WERI-Rb-1 (cell line): Measurements from ENCODE around the gene TRDN.

Source experiments
- DNase-seq: peaks from one replicate; pipeline ENCODE4 v3.0.0-alpha.2; 2020
- H3K27ac ChIP-seq: fragments of 250-450 bp; sonication (Bioruptor Pico); 2 replicates; pipeline ENCODE4 v1.5.1; 2020; ENCODE audit warnings: mild to moderate bottlenecking, moderate library complexity
- H3K27me3 ChIP-seq: fragments of 250-450 bp; sonication (Bioruptor Pico); 2 replicates; pipeline ENCODE4 v1.5.1; 2021; ENCODE audit warnings: mild to moderate bottlenecking, low read depth, moderate library complexity; ENCODE audit not compliant: insufficient read depth, severe bottlenecking
- H3K36me3 ChIP-seq: fragments of 250-450 bp; sonication (Bioruptor Pico); 2 replicates; pipeline ENCODE4 v1.5.1; 2020; ENCODE audit warnings: mild to moderate bottlenecking, moderate library complexity
- H3K4me3 ChIP-seq: 2 replicates; pipeline ENCODE4 v1.5.1; 2011; ENCODE audit warnings: low read depth, mild to moderate bottlenecking, control low read depth, low read length
- H3K9me3 ChIP-seq: fragments of 250-450 bp; sonication (Bioruptor Pico); 2 replicates; pipeline ENCODE4 v1.5.1; 2021; ENCODE audit warnings: mild to moderate bottlenecking, moderate library complexity; ENCODE audit not compliant: severe bottlenecking
- CTCF ChIP-seq: IDR thresholded peaks from 2 replicates; pipeline ENCODE4 v1.5.1; 2011; ENCODE audit warnings: low read depth, mild to moderate bottlenecking, control low read depth, inconsistent platforms, low read length

Gene TRDN

GRCh38 chr6:123193298-123193697 lies 443.5 kb downstream of the TRDN start:
- H3K27ac ChIP-seq, result no peak overlapping the region
- H3K27me3 ChIP-seq, result no peaks in the 10 kb centered on the region
- TF ChIP-seq CTCF, result no peak
- H3K4me3 ChIP-seq, result no peak overlapping the region
- no peak for DNase-seq
- H3K9me3 ChIP-seq, result no peaks in the 10 kb centered on the region
- H3K36me3 ChIP-seq, result no peaks in the 10 kb centered on the region

GRCh38 chr6:123189816-123190215 lies 446.9 kb downstream of the TRDN start:
- Histone ChIP-seq H3K27me3 (no peaks in the 10 kb centered on the region), H3K9me3 (no peaks in the 10 kb centered on the region), H3K36me3 (no peaks in the 10 kb centered on the region), H3K27ac (no peak overlapping the region), H3K4me3 (no peak overlapping the region)
- no peak for DNase-seq
- no peak for TF ChIP-seq CTCF

- no peak for DNase-seq
- no peak for TF ChIP-seq CTCF
- Histone ChIP-seq H3K36me3 (no peaks in the 10 kb centered on the region), H3K9me3 (no peaks in the 10 kb centered on the region), H3K27ac (no peak overlapping the region), H3K4me3 (no peak overlapping the region), H3K27me3 (no peaks in the 10 kb centered on the region)
Measured at GRCh38 chr6:123182998-123183397, 453.8 kb downstream of the TRDN start.

GRCh38 chr6:123176706-123177105 lies 460.0 kb downstream of the TRDN start:
- H3K27me3 ChIP-seq, result no peaks in the 10 kb centered on the region
- DNase-seq, result no peak
- H3K27ac ChIP-seq, result no peak overlapping the region
- no peaks in the 10 kb centered on the region for H3K9me3 ChIP-seq
- H3K36me3 ChIP-seq, result no peaks in the 10 kb centered on the region
- H3K4me3 ChIP-seq, result no peak overlapping the region
- no peak for TF ChIP-seq CTCF

GRCh38 chr6:123171341-123172115 lies 465.2 kb downstream of the TRDN start:
- H3K27ac ChIP-seq, result no peak overlapping the region
- TF ChIP-seq CTCF, result no peak
- no peaks in the 10 kb centered on the region for H3K27me3 ChIP-seq
- no peaks in the 10 kb centered on the region for H3K9me3 ChIP-seq
- DNase-seq, result no peak
- no peaks in the 10 kb centered on the region for H3K36me3 ChIP-seq
- H3K4me3 ChIP-seq, result no peak overlapping the region

- no peak overlapping the region for H3K4me3 ChIP-seq
- no peak for TF ChIP-seq CTCF
- no peaks in the 10 kb centered on the region for H3K9me3 ChIP-seq
- no peak for DNase-seq
- H3K36me3 ChIP-seq, result no peaks in the 10 kb centered on the region
- H3K27me3 ChIP-seq, result no peaks in the 10 kb centered on the region
- H3K27ac ChIP-seq, result no peak overlapping the region
Measured at GRCh38 chr6:123169774-123170095, 467.0 kb downstream of the TRDN start.
